PC-3 (cell line): ENCODE results near the gene CD276. TPM values are rescaled to one million over a fixed set of nuclear protein-coding genes. Genes with fewer than 3 reads are reported as not detected.

Source experiments
- ATAC-seq: fragments of 200-7000 bp; cut with Tn5 transposase; 2 replicates; pipeline ENCODE4 v1.9.1; 2020; ENCODE audit warnings: mild to moderate bottlenecking, moderate library complexity
- BruUV-seq: library from RNA; stranded (reverse); fragments of 400-500 nt; replicated peaks from 2 replicates; lab custom pipeline; 2021; lab: Mats Ljungman, UMichigan
- CTCF ChIA-PET: fragments of 300-600 bp; sonication (Branson Sonifier 250); formaldehyde crosslinking; loops from one replicate; lab custom pipeline; 2022; ENCODE audit warnings: antibody characterized with exemption; lab: Charles Lee
- POLR2A ChIA-PET: fragments of 300-600 bp; sonication (Branson Sonifier 250); formaldehyde crosslinking; loops from one replicate; lab custom pipeline; 2022; ENCODE audit warnings: antibody characterized with exemption; ENCODE audit not compliant: unreplicated experiment; lab: Charles Lee
- DNase-seq: peaks from one replicate; pipeline ENCODE4 v3.0.0-alpha.2; 2015
- H2AFZ ChIP-seq: fragments of 300-600 bp; sonication (generic); 2 replicates; pipeline ENCODE4 v1.6.0; 2016; ENCODE audit warnings: antibody characterized with exemption, low read length
- H3F3A ChIP-seq: fragments of 300-600 bp; sonication (generic); one replicate; pipeline ENCODE4 v1.6.0; 2017; ENCODE audit warnings: antibody characterized with exemption, low read length, control low read depth, mild to moderate bottlenecking; ENCODE audit not compliant: unreplicated experiment
- H3K27ac ChIP-seq: fragments of 300-600 bp; sonication (generic); 2 replicates; pipeline ENCODE4 v1.5.1; 2016; ENCODE audit warnings: mild to moderate bottlenecking, low read length
- H3K27me3 ChIP-seq: fragments of 300-600 bp; sonication (generic); 2 replicates; pipeline ENCODE4 v1.6.1; 2016; ENCODE audit warnings: low read length, mixed read lengths
- H3K36me3 ChIP-seq: fragments of 300-600 bp; sonication (generic); 2 replicates; pipeline ENCODE4 v1.6.1; 2016; ENCODE audit warnings: low read depth, mixed run types, low read length, mixed read lengths
- H3K4me1 ChIP-seq: fragments of 300-600 bp; sonication (generic); 2 replicates; pipeline ENCODE4 v1.5.1; 2016; ENCODE audit warnings: low read length; ENCODE audit not compliant: insufficient read depth
- H3K4me2 ChIP-seq: fragments of 300-600 bp; sonication (generic); 2 replicates; pipeline ENCODE4 v1.6.0; 2016; ENCODE audit warnings: low read length
- H3K4me3 ChIP-seq: fragments of 300-600 bp; sonication (generic); 2 replicates; pipeline ENCODE4 v1.5.1; 2016; ENCODE audit warnings: mild to moderate bottlenecking, low read length, mixed read lengths
- H3K79me2 ChIP-seq: fragments of 300-600 bp; sonication (generic); 2 replicates; pipeline ENCODE4 v1.6.1; 2017; ENCODE audit warnings: low read length, mixed read lengths
- H3K9ac ChIP-seq: fragments of 300-600 bp; sonication (generic); 2 replicates; pipeline ENCODE4 v1.6.0; 2016; ENCODE audit warnings: mild to moderate bottlenecking, low read length
- H3K9me2 ChIP-seq: fragments of 300-600 bp; sonication (generic); replicated peaks from 2 replicates; pipeline ENCODE4 v1.6.1; 2016; ENCODE audit warnings: mixed run types, low read length, mixed read lengths
- H3K9me3 ChIP-seq: fragments of 300-600 bp; sonication (generic); 2 replicates; pipeline ENCODE4 v1.6.1; 2016; ENCODE audit warnings: low read length, mixed read lengths
- H4K20me1 ChIP-seq: fragments of 300-600 bp; sonication (generic); 2 replicates; pipeline ENCODE4 v1.6.1; 2016; ENCODE audit warnings: low read length, mixed read lengths
- CTCF ChIP-seq: fragments of 300-600 bp; sonication (generic); conservative IDR thresholded peaks from 2 replicates; pipeline ENCODE4 v1.5.1; 2017; ENCODE audit warnings: antibody characterized with exemption, low read depth, mild to moderate bottlenecking, low read length
- EZH2 ChIP-seq: fragments of 300-600 bp; sonication (generic); IDR thresholded peaks from one replicate; pipeline ENCODE4 v1.6.1; 2017; ENCODE audit warnings: antibody characterized with exemption, mild to moderate bottlenecking, low read length; ENCODE audit not compliant: unreplicated experiment
- EZH2phosphoT487 ChIP-seq: fragments of 300-600 bp; sonication (generic); IDR thresholded peaks from 2 replicates; pipeline ENCODE4 v1.6.1; 2018; ENCODE audit warnings: mild to moderate bottlenecking, antibody characterized with exemption, low read length, borderline replicate concordance
- intact Hi-C: fragments of 100-400 bp; cut with micrococcal nuclease; formaldehyde crosslinking; loops from 2 replicates; pipeline ENCODE4 v1.9.0; 2023
- total RNA-seq: library from RNA; depleted of rRNA; stranded (reverse); fragments of >200 nt; gene quantifications from 2 replicates; pipeline ENCODE4 v1.2.3, GENCODE V29; 2014

The CD276 gene
- total RNA-seq, 1 experiment from 2014 or later: 85.3 TPM

GRCh38 chr15:73717802-73718201 is 33.6 kb downstream of the CD276 start:
- Histone ChIP-seq H3K9me3 (no peaks in the 10 kb centered on the region), H3K9me2 (no peaks in the 10 kb centered on the region), H3K36me3 (peaks cover 5% of the 10 kb centered on the region; the same call in 1 of the 2 replicates), H3K9ac (no peak overlapping the region), H3K27ac (no peak overlapping the region), H3K4me1 (no peaks in the 10 kb centered on the region), H2AFZ (no peak overlapping the region), H3K79me2 (no peaks in the 10 kb centered on the region), H3K27me3 (no peaks in the 10 kb centered on the region), H3K4me3 (no peak overlapping the region), H4K20me1 (no peaks in the 10 kb centered on the region), H3F3A (no peaks in the 10 kb centered on the region), H3K4me2 (no peak overlapping the region)
- ATAC-seq (no peak), DNase-seq (no peak)
- intact Hi-C loops: no loop called here
- ChIA-PET CTCF (no interaction called here), POLR2A (no interaction called here)
- no TSS peak for BruUV-seq
- TF ChIP-seq EZH2phosphoT487 (no peak), EZH2 (no peak), CTCF (peak; percentile 30; the same call in 1 of the 2 replicates)

GRCh38 chr15:73718694-73719093 is 34.5 kb downstream of the CD276 start:
- Histone ChIP-seq H3K4me3 (no peak overlapping the region), H3K79me2 (no peaks in the 10 kb centered on the region), H3F3A (no peaks in the 10 kb centered on the region), H3K36me3 (no peaks in the 10 kb centered on the region), H3K4me1 (no peaks in the 10 kb centered on the region), H3K9ac (no peak overlapping the region), H3K27me3 (no peaks in the 10 kb centered on the region), H3K4me2 (no peak overlapping the region), H3K9me3 (no peaks in the 10 kb centered on the region), H3K9me2 (no peaks in the 10 kb centered on the region), H3K27ac (no peak overlapping the region), H4K20me1 (no peaks in the 10 kb centered on the region), H2AFZ (no peak overlapping the region)
- no peak for DNase-seq
- ChIA-PET CTCF (no interaction called here), POLR2A (no interaction called here)
- TF ChIP-seq CTCF (no peak), EZH2 (no peak), EZH2phosphoT487 (no peak)
- no TSS peak for BruUV-seq
- intact Hi-C loops: no loop called here
- ATAC-seq: no peak

GRCh38 chr15:73722425-73722824 is 38.2 kb downstream of the CD276 start:
- TF ChIP-seq EZH2phosphoT487 (no peak), EZH2 (no peak), CTCF (no peak)
- Histone ChIP-seq H3F3A (no peaks in the 10 kb centered on the region), H4K20me1 (no peaks in the 10 kb centered on the region), H3K36me3 (no peaks in the 10 kb centered on the region), H3K79me2 (no peaks in the 10 kb centered on the region), H3K4me2 (no peak overlapping the region), H3K27me3 (no peaks in the 10 kb centered on the region), H2AFZ (no peak overlapping the region), H3K9ac (no peak overlapping the region), H3K4me1 (no peaks in the 10 kb centered on the region), H3K9me3 (no peaks in the 10 kb centered on the region), H3K27ac (no peak overlapping the region), H3K4me3 (no peak overlapping the region), H3K9me2 (no peaks in the 10 kb centered on the region)
- ATAC-seq (no peak), DNase-seq (no peak)
- intact Hi-C loops: no loop called here
- no TSS peak for BruUV-seq
- POLR2A ChIA-PET: no interaction called here
- CTCF ChIA-PET: no interaction called here
